ENCODE data around the gene ADAMTS16.

The ADAMTS16 gene

DNA sequence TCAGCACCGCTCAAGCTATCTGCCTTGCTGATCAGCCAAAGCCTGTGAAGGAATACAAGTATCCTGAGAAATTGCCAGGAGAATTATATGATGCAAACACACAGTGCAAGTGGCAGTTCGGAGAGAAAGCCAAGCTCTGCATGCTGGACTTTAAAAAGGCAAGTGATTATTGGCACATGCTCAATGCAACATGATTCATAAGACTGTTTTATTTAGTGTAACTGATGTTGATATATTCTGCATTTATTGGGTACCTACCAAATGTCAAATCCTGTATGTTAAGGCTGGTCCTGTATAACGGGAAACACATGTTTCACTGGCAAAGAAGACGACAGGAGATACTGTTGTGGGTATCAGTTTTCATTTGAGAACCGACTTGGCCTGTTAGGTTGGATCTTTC, 69.0 kb downstream of the ADAMTS16 start:
- no peak for DNase-seq (ENCODE audit: extremely low read depth, low read depth)
- no peak for TF ChIP-seq CTCF (IDR thresholded peaks at IDR 0.05; ENCODE audit: low read depth, low read length)

DNA sequence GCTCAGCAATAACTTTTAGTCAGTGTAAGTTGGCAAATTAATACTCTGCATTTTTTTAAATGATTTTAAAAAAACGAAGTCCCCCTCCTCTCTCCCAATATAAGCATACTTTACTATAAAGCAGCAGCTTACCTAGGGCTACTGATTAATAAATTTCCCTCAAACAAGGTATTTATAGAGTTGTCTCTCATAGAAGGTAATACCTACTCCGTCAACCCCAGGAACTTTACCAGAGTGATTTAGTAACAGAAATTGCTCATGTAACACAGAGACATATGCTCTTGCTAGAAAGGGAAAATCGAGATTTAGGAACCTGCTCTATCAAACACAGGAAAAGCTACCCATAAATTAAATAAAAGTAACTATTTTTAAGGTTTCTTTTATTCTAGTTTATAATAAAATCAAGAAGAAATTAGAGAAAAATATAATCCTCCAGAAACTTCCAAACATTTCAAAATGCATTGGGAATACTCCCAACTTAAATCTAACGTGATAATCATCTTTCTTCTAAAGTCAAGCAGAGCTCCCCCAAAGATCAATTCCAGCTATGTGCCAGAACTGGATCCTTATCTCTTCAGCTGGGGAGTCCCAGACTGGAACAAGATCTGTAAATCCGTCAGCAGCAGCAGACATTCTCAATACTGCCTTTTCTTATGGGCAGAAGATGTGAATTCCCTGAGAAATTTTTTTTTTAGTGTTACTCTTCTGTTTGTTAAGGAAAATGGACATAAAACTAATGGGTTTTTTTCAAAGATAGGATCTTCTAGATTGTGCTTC, 69.6 kb downstream of the ADAMTS16 start:
- TF ChIP-seq CTCF (IDR thresholded peaks at IDR 0.05; ENCODE audit: low read depth, low read length), result no peak

DNA sequence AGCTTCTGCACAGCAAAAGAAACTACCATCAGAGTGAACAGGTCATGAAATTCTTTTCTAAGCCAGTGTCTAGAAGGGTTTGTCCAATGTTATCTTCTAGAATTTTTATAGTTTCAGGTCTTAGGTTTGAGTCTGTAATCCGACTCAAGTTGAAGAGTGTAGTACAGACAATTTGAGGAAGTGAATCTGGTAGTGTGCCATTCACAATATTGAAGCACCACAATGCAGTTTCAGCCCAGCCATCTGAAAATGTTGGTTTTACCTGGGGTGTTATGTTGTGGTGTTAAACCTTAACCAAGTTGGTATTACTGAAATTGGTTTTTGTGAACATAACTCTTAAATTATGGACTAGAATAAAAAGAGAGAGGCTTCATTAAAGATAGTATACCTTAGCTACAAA, 77.2 kb downstream of the ADAMTS16 start:
- no peak for DNase-seq (ENCODE audit: extremely low read depth, low read depth)
- no peak for TF ChIP-seq CTCF (IDR thresholded peaks at IDR 0.05; ENCODE audit: low read depth, low read length)

More for the DNA sequence above, 69.6 kb downstream of the ADAMTS16 start:
- no peak for DNase-seq (ENCODE audit: extremely low read depth, low read depth)

- DNase-seq (ENCODE audit: extremely low read depth, low read depth), result no peak
- TF ChIP-seq CTCF (IDR thresholded peaks at IDR 0.05; ENCODE audit: low read depth, low read length), result no peak
Observed at GRCh38 chr5:5218396-5218795, 78.3 kb downstream of the ADAMTS16 start.

DNA sequence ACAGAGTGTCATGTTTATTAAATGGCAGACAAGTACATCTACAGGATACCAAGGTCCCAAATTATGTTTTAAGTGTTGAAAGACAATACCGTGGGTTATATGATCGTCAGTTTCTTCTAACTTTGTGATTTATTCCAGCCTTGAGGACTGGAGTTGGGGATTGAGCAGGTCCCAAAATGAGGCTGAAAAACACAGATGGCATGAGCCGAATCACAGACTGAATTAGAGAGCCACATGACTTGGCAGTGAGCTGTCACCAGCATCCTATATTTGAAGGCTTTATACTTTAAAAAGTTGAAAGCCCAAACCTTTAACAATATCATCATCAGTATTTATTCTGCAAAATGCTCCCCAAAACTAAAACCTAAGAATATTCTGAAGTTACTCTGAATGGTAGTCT, 79.4 kb downstream of the ADAMTS16 start:
- TF ChIP-seq CTCF (IDR thresholded peaks at IDR 0.05; ENCODE audit: low read depth, low read length), result no peak
- no peak for DNase-seq (ENCODE audit: extremely low read depth, low read depth)

- TF ChIP-seq CTCF (IDR thresholded peaks at IDR 0.05; ENCODE audit: low read depth, low read length), result no peak
Observed at GRCh38 chr5:5220901-5221631, 80.9 kb downstream of the ADAMTS16 start.

GRCh38 chr5:5221724-5222123, 81.6 kb downstream of the ADAMTS16 start:
- no peak for TF ChIP-seq CTCF (IDR thresholded peaks at IDR 0.05; ENCODE audit: low read depth, low read length)
- no peak for DNase-seq (ENCODE audit: extremely low read depth, low read depth)

More at GRCh38 chr5:5220901-5221631, 80.9 kb downstream of the ADAMTS16 start:
- no peak for DNase-seq (ENCODE audit: extremely low read depth, low read depth)

All from AG09319 (cell line).